CD4-positive, alpha-beta T cell treated with Interleukin-17A for 4 hours (primary cell): ENCODE measurements around the gene KRT20.

Experiments used
- DNase-seq: peaks from one replicate; pipeline ENCODE4 v3.0.0-alpha.2; 2020; ENCODE audit warnings: mixed read lengths

The KRT20 gene

DNA sequence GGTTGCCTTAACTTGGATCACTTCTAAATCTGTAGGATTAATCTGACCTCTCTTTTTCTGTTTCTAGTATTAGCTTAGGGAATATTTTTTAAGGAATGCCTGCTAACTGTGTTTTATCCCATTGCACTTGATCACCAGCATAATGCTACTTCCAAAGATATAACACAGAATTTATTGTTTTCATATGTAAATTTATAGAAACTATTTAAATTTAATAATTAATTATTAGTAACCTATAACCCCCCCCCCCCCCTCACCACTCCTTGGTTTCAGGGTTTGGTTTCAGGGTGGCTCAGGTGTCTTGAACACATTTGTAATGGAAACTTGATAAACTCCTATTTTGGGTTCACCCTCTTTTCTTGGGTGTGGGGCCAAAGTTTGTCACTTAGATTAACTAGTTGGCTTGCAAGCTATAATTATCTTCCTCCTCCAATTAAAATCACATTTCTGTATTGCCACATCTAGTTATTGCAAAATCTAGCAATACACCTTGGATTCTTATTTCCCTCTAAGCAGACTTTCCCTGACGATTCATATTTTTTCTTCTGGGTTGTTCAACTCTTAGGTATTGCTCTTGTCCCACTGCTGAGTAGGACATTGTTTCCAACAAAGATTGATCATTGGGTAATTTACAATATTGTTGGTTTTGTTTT is 36.3 kb downstream of the KRT20 start:
- no peak for DNase-seq

DNA sequence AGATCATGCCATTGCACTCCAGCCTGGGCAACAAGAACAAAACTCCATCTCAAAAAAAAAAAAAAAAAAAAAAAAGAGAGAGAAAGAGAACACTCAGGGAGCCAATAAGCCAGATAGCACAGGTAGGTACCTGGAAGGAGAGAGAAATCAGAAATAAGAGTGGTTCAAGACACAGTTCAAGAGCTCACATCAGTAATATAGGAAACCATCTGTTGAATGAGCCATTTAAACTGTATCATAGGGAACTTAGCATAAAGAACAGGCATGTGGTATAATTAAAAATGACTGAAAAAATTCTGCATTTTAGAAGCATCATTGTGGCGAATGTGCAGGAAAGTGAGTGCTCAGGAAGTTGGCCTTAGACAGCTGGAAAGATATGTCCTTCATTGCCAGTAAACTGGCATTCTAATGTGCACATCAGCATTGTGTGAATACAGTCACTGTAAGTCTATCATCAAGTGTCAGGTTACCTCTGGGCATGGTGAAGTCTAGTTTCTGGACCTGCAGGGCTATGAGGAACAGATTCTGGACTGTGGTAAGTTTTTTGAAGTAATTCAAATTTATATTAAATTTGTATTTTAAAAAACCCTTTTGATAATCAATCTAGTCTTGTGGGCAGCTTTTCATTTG is 38.4 kb downstream of the KRT20 start:
- DNase-seq, result no peak

DNA sequence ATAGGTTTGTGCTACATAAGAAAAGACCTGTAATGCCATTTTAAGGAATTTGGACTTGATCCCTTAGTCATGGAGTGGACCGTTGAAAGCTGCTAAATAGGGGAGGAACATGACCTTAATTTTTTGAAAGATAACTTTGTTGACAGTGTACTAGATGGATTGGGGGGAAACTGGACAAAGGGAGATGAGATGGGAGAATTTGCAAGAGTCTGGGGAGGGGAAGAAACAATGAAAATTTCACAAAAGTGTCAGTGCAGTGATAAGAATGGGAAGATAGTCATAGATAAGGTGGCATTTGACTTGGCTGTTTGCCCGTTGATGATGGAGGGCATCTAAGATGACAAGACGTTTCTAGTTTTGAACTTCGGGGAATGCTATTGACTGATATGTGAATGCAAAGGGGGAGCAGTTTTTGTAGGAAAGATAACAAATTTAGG is 40.4 kb downstream of the KRT20 start:
- no peak for DNase-seq

DNA sequence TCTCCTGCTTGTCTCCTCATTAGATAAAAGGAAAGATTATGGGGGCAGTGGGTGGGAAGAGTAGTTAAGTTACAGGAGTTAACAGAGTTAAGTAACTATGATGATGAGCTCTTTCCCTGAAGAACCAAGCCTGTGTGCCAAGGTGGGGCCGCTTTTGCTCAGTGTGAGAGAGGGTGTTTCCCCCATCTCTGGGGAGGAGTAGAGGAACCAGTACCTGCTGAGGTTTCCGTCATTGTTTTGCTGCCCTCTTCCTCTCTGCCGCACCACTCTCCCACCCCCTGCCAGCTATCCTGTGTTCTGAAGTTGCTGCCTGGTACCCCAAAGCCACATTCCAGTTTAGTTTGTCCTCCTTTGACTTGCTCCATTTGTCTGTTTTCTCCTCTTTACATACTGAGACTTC is 41.8 kb downstream of the KRT20 start:
- no peak for DNase-seq

DNA sequence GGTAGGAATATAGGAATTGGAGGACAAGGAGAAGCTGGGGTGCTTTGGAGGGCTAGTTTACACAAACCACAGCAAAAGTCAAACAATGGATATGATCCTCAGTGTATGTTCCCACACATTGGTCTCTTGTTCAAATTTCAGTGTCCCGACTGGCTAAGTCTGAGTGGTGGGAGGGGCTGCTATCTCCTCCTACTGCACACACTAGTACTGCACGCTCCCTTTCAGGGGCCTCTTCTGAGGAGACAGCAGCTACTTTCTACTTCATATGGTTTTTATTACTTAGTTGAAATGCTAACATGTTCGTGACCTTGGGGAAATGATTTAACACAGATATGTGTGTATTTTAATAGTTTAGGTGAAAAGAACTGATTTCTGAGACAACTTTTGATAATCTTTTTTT is 43.8 kb downstream of the KRT20 start:
- DNase-seq, result no peak

DNA sequence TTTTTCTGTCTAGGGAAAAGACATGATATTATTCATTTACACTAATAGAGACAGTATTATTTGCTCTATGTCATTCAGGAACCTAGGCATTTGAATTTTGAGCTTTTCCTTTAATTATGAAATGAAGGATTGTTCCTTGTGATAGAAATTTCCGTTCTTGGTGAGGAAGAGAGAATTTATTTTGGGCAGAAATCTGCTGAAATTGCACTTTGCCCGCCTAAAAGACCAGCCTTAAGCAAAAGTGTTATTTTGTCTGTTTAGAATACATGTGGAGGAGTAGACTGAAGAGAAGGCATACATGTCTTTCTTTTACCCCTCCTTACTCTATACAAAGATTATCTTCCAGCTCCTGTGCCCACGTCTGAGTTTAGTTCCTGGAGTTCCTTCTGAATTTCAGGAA is 45.8 kb downstream of the KRT20 start:
- DNase-seq, result no peak

DNA sequence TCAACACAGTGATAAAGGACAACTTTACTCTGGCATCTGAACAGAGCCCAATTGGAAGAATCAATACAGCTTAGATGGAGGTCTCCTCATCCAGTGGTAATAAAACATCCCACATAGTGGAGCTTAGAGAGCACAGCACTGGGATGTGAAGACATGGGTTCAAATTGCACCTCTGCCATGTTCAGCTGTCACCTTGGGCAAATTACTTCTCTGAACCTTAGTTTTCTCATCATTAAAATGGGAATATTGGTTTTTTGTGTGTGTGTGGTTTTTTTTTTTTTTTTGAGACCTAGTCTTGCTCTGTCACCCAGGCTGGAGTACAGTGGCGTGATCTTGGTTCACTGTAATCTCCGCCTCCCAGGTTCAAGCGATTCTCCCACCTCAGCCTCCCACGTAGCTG is 49.0 kb downstream of the KRT20 start:
- DNase-seq, result no peak

DNA sequence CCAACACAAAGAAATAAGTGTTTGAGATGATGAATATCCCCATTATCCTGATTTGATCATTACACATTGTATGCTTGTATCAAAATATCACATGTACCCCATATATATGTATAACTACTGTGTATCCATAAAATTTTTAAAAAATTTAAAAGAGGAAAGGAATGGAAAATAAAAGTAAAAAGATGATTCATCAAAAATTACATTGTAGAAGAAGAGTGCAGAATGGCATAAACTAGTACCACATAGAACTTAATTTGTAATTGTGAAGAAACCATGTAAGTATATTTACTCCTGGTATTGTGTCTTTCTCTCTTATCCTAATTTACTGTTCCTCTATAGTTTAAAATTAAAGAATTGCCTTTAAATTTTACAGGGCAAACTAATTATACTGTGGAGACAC is 51.2 kb downstream of the KRT20 start:
- no peak for DNase-seq

DNA sequence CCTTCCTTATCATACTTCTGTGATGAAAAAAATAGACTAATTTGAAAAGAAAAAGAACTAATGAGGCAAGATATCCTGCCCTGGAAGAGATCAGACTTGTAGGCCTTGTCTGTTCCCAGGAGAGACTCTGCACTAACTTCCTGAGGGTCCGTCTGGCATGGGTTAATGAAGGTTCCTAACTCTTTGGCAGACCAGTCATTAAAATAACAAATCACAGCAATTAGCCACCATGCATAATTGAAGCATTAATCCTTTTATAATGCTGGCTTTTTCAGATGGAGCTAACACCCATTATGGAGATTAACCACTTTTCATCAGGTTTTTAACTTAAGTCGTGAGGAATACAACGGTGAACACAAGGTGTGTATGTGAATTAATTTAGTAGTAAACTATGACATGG is 52.2 kb downstream of the KRT20 start:
- no peak for DNase-seq

DNA sequence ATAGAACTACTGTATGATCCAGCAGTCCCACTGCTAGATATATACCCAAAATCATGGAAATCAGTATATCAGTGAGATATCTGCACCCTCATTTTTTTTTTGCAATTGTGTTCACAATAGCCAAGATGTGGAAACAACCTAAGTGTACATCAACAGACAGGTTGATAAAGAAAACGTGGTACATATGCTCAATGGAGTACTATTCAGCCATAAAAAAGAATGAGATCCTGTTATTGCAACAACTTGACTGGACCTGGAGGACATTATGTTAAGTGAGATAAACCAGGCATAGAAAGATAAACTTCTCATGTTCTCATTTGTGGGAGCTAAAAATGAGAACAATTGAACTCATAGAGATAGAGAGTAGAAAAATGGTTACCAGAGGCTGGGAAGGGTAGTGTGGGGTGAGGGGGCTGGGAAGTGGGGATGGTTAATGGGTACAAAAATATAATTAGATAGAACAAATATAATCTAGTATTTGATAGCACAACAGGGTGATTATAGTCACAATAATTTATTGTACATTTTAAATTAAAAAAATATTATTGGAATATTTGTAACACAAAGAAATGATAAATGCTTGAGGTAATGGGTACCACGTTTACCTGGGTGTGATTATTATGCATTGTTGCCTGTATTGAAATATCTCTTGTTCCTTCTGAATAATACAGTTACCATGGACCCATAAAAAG is 54.8 kb downstream of the KRT20 start:
- DNase-seq, result no peak

DNA sequence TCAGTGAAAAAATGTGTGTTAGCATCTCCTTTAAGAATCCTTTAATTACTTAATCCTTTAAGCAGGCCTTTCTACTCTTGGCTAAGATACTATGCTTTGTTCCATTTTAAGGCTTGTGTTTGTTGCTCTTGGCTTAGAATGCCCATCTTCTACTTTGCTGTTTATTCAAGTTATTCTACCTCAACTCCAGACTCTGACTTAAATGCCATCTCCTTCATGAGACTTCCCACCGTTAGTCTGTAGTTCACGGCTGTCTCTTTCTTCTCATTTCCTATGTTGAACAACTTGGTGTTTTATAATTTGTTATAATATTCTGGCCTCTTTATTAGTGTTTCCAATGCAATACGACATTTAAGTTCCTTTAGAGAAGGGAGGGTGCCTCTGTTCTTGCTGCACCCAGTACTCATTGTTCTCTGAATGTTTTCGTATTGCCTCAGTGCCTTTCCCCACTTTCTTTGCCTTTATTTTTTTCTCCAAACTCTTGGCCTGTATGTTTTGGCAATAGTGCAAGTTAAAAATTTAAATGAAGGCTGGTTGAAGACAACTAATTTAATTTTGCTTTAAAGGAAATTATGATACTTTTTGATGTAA is 56.5 kb downstream of the KRT20 start:
- DNase-seq, result no peak

DNA sequence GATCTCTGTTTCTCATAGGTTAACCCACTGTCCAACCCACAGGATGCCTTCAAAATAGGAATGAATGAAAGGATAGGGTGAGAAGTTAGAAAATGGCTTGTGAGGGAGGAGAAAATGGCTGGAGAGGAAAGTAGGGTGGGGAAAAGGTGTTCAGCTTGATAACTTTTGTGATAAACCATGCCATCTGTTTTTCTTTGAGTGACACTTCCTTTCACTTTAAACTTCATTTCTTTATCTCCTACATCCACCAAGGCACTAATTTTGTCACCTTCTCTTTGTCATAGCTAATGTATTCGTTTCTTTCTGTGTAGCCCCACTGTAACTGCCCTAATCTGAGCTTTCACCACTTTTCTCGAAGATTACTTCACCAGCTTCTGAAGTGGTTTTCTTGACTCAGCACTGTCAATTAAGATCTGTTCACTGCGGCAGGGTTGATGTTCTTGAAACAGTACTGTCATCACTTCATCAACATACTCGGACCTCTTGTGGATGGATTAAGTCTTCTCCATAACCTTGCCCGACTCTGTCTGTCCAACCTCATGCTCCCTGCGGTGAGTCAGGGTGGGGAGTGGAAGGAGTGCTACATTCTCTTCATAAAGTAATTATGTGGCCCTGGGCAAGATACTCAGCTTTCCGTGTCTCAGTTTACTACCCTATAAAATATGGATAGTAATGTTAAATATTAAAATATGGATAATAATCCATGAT is 57.1 kb downstream of the KRT20 start:
- no peak for DNase-seq
